Duodenal mucosa (tissue), 2 donors: Measurements from ENCODE around the gene NT5DC1.

Experiments
- H3K27ac ChIP-seq: one replicate; pipeline ENCODE4 v1.7.0; 2013; ENCODE audit warnings: low read depth, low read length
- H3K27me3 ChIP-seq, 2 donors: one replicate each; pipeline ENCODE4 v1.7.0; 2013; ENCODE audit warnings: low read length in 2 of 2, control low read depth in 1 of 2; ENCODE audit not compliant: insufficient read depth in 2 of 2, control insufficient read depth in 1 of 2
- H3K36me3 ChIP-seq, 2 donors: one replicate each; pipeline ENCODE4 v1.7.0; 2013; ENCODE audit warnings: low read length in 2 of 2, control low read depth in 1 of 2; ENCODE audit not compliant: insufficient read depth in 2 of 2, control insufficient read depth in 1 of 2
- H3K4me1 ChIP-seq, 2 donors: one replicate each; pipeline ENCODE4 v1.7.0; 2013; ENCODE audit warnings: low read length in 2 of 2, control low read depth in 1 of 2; ENCODE audit not compliant: insufficient read depth in 2 of 2, control insufficient read depth in 1 of 2
- H3K4me3 ChIP-seq, 2 donors: one replicate each; pipeline ENCODE4 v1.7.0; 2013; ENCODE audit warnings: low read length in 2 of 2, low read depth in 1 of 2
- H3K9ac ChIP-seq, 2 donors: one replicate each; pipeline ENCODE4 v1.7.0; 2013; ENCODE audit warnings: low read length in 2 of 2, low read depth in 1 of 2
- H3K9me3 ChIP-seq, 2 donors: one replicate each; pipeline ENCODE4 v1.7.0; 2013; ENCODE audit warnings: low read length in 2 of 2, control low read depth in 1 of 2; ENCODE audit not compliant: control insufficient read depth in 1 of 2

NT5DC1 gene

GRCh38 chr6:116133453-116133852 lies 32.8 kb downstream of the NT5DC1 start:
- Histone ChIP-seq H3K9me3 (no peaks in the 10 kb centered on the region), H3K36me3 (no peaks in the 10 kb centered on the region), H3K27ac (no peak overlapping the region), H3K27me3 (no peaks in the 10 kb centered on the region), H3K4me1 (no peaks in the 10 kb centered on the region), H3K4me3 (no peak overlapping the region), H3K9ac (no peak overlapping the region)

- Histone ChIP-seq H3K36me3 (no peaks in the 10 kb centered on the region), H3K4me3 (no peak overlapping the region), H3K9me3 (no peaks in the 10 kb centered on the region), H3K27me3 (no peaks in the 10 kb centered on the region), H3K4me1 (no peaks in the 10 kb centered on the region), H3K9ac (no peak overlapping the region), H3K27ac (no peak overlapping the region)
These were observed 35.7 kb downstream of the NT5DC1 start for GRCh38 chr6:116136373-116136772.

GRCh38 chr6:116136933-116137340 lies 36.3 kb downstream of the NT5DC1 start:
- H3K9ac ChIP-seq, result no peak overlapping the region
- no peaks in the 10 kb centered on the region for H3K9me3 ChIP-seq
- H3K4me3 ChIP-seq, result no peak overlapping the region
- H3K36me3 ChIP-seq, result no peaks in the 10 kb centered on the region
- no peaks in the 10 kb centered on the region for H3K4me1 ChIP-seq
- no peaks in the 10 kb centered on the region for H3K27me3 ChIP-seq
- no peak overlapping the region for H3K27ac ChIP-seq

GRCh38 chr6:116139917-116140316 lies 39.3 kb downstream of the NT5DC1 start:
- H3K27me3 ChIP-seq, result no peaks in the 10 kb centered on the region
- H3K27ac ChIP-seq, result no peak overlapping the region
- H3K4me3 ChIP-seq, result no peak overlapping the region

GRCh38 chr6:116144605-116145004 lies 44.0 kb downstream of the NT5DC1 start:
- H3K27me3 ChIP-seq, result no peaks in the 10 kb centered on the region
- H3K27ac ChIP-seq, result no peak overlapping the region
- H3K9ac ChIP-seq, result no peak overlapping the region
- no peaks in the 10 kb centered on the region for H3K36me3 ChIP-seq
- no peak overlapping the region for H3K4me3 ChIP-seq
- H3K4me1 ChIP-seq, result no peaks in the 10 kb centered on the region
- no peaks in the 10 kb centered on the region for H3K9me3 ChIP-seq

More at GRCh38 chr6:116139917-116140316, 39.3 kb downstream of the NT5DC1 start:
- H3K4me1 ChIP-seq, result no peaks in the 10 kb centered on the region
- no peaks in the 10 kb centered on the region for H3K9me3 ChIP-seq
- H3K36me3 ChIP-seq, result no peaks in the 10 kb centered on the region
- H3K9ac ChIP-seq, result no peak overlapping the region

- no peak overlapping the region for H3K9ac ChIP-seq
- no peaks in the 10 kb centered on the region for H3K27me3 ChIP-seq
- no peaks in the 10 kb centered on the region for H3K9me3 ChIP-seq
- no peaks in the 10 kb centered on the region for H3K4me1 ChIP-seq
- H3K27ac ChIP-seq, result no peak overlapping the region
- no peak overlapping the region for H3K4me3 ChIP-seq
- H3K36me3 ChIP-seq, result no peaks in the 10 kb centered on the region
These were observed 45.4 kb downstream of the NT5DC1 start for GRCh38 chr6:116145803-116146675.

GRCh38 chr6:116152620-116153019 lies 52.0 kb downstream of the NT5DC1 start:
- no peak overlapping the region for H3K27ac ChIP-seq
- H3K9ac ChIP-seq, result no peak overlapping the region

GRCh38 chr6:116154887-116155286 lies 54.2 kb downstream of the NT5DC1 start:
- Histone ChIP-seq H3K9me3 (no peaks in the 10 kb centered on the region), H3K4me3 (no peak overlapping the region), H3K9ac (no peak overlapping the region), H3K36me3 (peaks cover 0 to 3% of the 10 kb centered on the region in 2 donors), H3K27ac (no peak overlapping the region), H3K27me3 (no peaks in the 10 kb centered on the region), H3K4me1 (peaks cover 0 to 5% of the 10 kb centered on the region in 2 donors)

More at GRCh38 chr6:116152620-116153019, 52.0 kb downstream of the NT5DC1 start:
- no peaks in the 10 kb centered on the region for H3K9me3 ChIP-seq
- H3K27me3 ChIP-seq, result no peaks in the 10 kb centered on the region
- H3K36me3 ChIP-seq, result peaks cover 0 to 3% of the 10 kb centered on the region in 2 donors
- H3K4me1 ChIP-seq, result peaks cover 0 to 5% of the 10 kb centered on the region in 2 donors
- no peak overlapping the region for H3K4me3 ChIP-seq

- Histone ChIP-seq H3K4me3 (no peak overlapping the region), H3K36me3 (peaks cover 0 to 3% of the 10 kb centered on the region in 2 donors), H3K27me3 (no peaks in the 10 kb centered on the region), H3K9ac (no peak overlapping the region), H3K4me1 (peaks cover 0 to 5% of the 10 kb centered on the region in 2 donors), H3K9me3 (no peaks in the 10 kb centered on the region), H3K27ac (no peak overlapping the region)
These were observed 56.0 kb downstream of the NT5DC1 start for GRCh38 chr6:116156405-116157326.

GRCh38 chr6:116157391-116157790 lies 56.7 kb downstream of the NT5DC1 start:
- Histone ChIP-seq H3K27ac (no peak overlapping the region), H3K9me3 (no peaks in the 10 kb centered on the region), H3K4me3 (no peak overlapping the region), H3K4me1 (peaks cover 0 to 4% of the 10 kb centered on the region in 2 donors), H3K27me3 (no peaks in the 10 kb centered on the region), H3K9ac (no peak overlapping the region), H3K36me3 (peaks cover 0 to 3% of the 10 kb centered on the region in 2 donors)
